Psoas muscle (tissue), 8 donors: ENCODE results near the gene PEPD. TPM values are rescaled to one million over a fixed set of nuclear protein-coding genes. Genes with fewer than 3 reads are reported as not detected.

ENCODE experiments used
- ATAC-seq, 4 donors: fragments of 200-7000 bp; cut with Tn5 transposase; one replicate each; pipeline ENCODE4 v1.9.1; 2020; ENCODE audit warnings: moderate library complexity in 3 of 4, mild to moderate bottlenecking in 2 of 4
- DNase-seq, 2 donors: peaks; one replicate each; pipeline ENCODE4 v3.0.0-alpha.2; 2020
- H3K27ac ChIP-seq: fragments of 200-600 bp; one replicate; pipeline ENCODE4 v1.8.0; 2022
- H3K27me3 ChIP-seq, 3 donors: fragments of 200-600 bp in 1 of 3; one replicate each; pipeline versions ENCODE4 v1.6.1 to v1.8.0; 2013 to 2022; ENCODE audit warnings: low read length in 2 of 3, mild to moderate bottlenecking in 2 of 3, moderate library complexity in 1 of 3; ENCODE audit not compliant: insufficient read depth in 3 of 3
- H3K36me3 ChIP-seq, 2 donors: fragments of 200-600 bp in 1 of 2; one replicate each; pipeline versions ENCODE4 v1.6.1 to v1.8.0; 2013 to 2022; ENCODE audit warnings: low read depth in 1 of 2, mild to moderate bottlenecking in 1 of 2, moderate library complexity in 1 of 2; ENCODE audit not compliant: insufficient read depth in 1 of 2
- H3K4me1 ChIP-seq: fragments of 200-600 bp; one replicate; pipeline ENCODE4 v1.8.0; 2022
- H3K4me3 ChIP-seq: fragments of 200-600 bp; one replicate; pipeline ENCODE4 v1.8.0; 2022; ENCODE audit warnings: mild to moderate bottlenecking
- H3K9me3 ChIP-seq: fragments of 200-600 bp; one replicate; pipeline ENCODE4 v1.8.0; 2022
- CTCF ChIP-seq: fragments of 200-600 bp; IDR thresholded peaks from one replicate; pipeline ENCODE4 v1.8.0; 2022; ENCODE audit warnings: antibody characterized with exemption
- WGBS, 3 donors: extraction: QIAGEN DNeasy Blood & Tissue Kit; methylation state at CpG; one replicate each; pipeline versions ENCODE4 v1.1.6 to v1.1.7; 2013; 5-methylcytosine and 5-hydroxymethylcytosine counted together
- intact Hi-C, 2 donors: fragments of 100-400 bp; cut with DNase I; formaldehyde crosslinking; loops; one replicate each; pipeline versions ENCODE4 v1.11.0 to v1.14.2; 2022
- polyA plus RNA-seq, 3 donors: library from polyadenylated mRNA; stranded (reverse); fragments of 200-250 nt; gene quantifications; one replicate each; pipeline ENCODE4 v1.2.3, GENCODE V29; 2013
- total RNA-seq, 4 donors: library from RNA; stranded (reverse); fragmentation: NEBNext Ultra II Directional in 2 of 4; extraction: Animal tissue kit (Norgen Biotek cat#: 25700) in 2 of 4; gene quantifications; one replicate each; pipeline versions ENCODE4 v1.2.1 to v1.2.4, GENCODE V29; 2021 to 2023
- donor health status: healthy with polysubstance abuse.
- donor health status: DM: no; HTN: no; CAD: no; lungs with moderate emphysema.
- donor health status: Bipolar disorder and iron deficiency.
- donor health status: healthy.
- donor health status: DM: yes; HTN: yes; CAD: no.
- donor health status: DM: no; HTN: no; CAD: no.
- donor health status: DM: no; HTN: no; CAD: no.
- donor health status: DM: yes; HTN: yes; CAD: no.

The PEPD gene
- total and polyA plus RNA-seq, 7 donors = 26.3 to 40.2 (median 35.1) TPM

- Histone ChIP-seq H3K36me3 (no peaks in the 10 kb centered on the region), H3K4me1 (peaks cover 40% of the 10 kb centered on the region), H3K9me3 (no peaks in the 10 kb centered on the region), H3K4me3 (peak within 1 kb of the TSS; percentile 87), H3K27ac (peak within 1 kb of the TSS; percentile 97), H3K27me3 (no peaks in the 10 kb centered on the region)
- intact Hi-C loops = loop anchor here (5.0 kb wide), 1 partner anchor 71 kb away; the partner anchor contains the start of gene CEBPA (in 2 of the 2)
- peak; percentile 35 for TF ChIP-seq CTCF
- ATAC-seq (peak; percentile 95 to 97 (median 96)), DNase-seq (peak; percentile 96 to 98)
- WGBS, 3 donors = 0 to 1% (median 0%) methylated on average over 78 to 118 of the region's 118 CpGs
These were observed 147.9 kb downstream of the PEPD start, which contains the start of gene CEBPG for GRCh38 chr19:33373453-33374235. TSS of gene CEBPG (plus strand) at chr19:33373709. CDS start at chr19:33379240, 5,531 bp downstream.

GRCh38 chr19:33370783-33371182 is 150.8 kb downstream of the PEPD start:
- intact Hi-C loops = loop anchor here (5.0 kb wide), 1 partner anchor 68 kb away; the partner anchor contains the start of gene CEBPA (in 2 of the 2)
- no peak overlapping the region for H3K4me3 ChIP-seq
- peaks cover 12% of the 10 kb centered on the region for H3K4me1 ChIP-seq
- no peak for DNase-seq
- no peaks in the 10 kb centered on the region for H3K9me3 ChIP-seq
- peaks cover 0 to under 1% (median 0%) of the 10 kb centered on the region in 3 donors for H3K27me3 ChIP-seq
- no peak for TF ChIP-seq CTCF
- H3K27ac ChIP-seq = peak overlapping the region; percentile 63
- H3K36me3 ChIP-seq = no peaks in the 10 kb centered on the region
- peak in 2 of 4 donors; percentile 5 to 41 for ATAC-seq
- 33 to 63% (median 46%) methylated on average over 4 of the region's 4 CpGs for WGBS, 3 donors

GRCh38 chr19:33368074-33368864 is 153.3 kb downstream of the PEPD start:
- DNase-seq = no peak
- H3K27me3 ChIP-seq = peaks cover 0 to 2% (median 0%) of the 10 kb centered on the region in 3 donors
- 55 to 71% (median 71%) methylated on average over 5 of the region's 5 CpGs for WGBS, 3 donors
- ATAC-seq = peak in 1 of 4 donors; percentile 43
- intact Hi-C loops = loop anchor here in 1 of 2 donors (5.0 kb wide), 1 partner anchor 41 kb away; no protein-coding TSS in a partner anchor
- no peaks in the 10 kb centered on the region for H3K9me3 ChIP-seq
- H3K4me1 ChIP-seq = no peaks in the 10 kb centered on the region
- no peak overlapping the region for H3K4me3 ChIP-seq
- no peak overlapping the region for H3K27ac ChIP-seq
- no peaks in the 10 kb centered on the region for H3K36me3 ChIP-seq
- no peak for TF ChIP-seq CTCF

GRCh38 chr19:33366897-33367296 is 154.7 kb downstream of the PEPD start:
- Histone ChIP-seq H3K27ac (no peak overlapping the region), H3K27me3 (peaks cover 0 to 2% (median 0%) of the 10 kb centered on the region in 3 donors), H3K36me3 (no peaks in the 10 kb centered on the region), H3K4me3 (no peak overlapping the region), H3K9me3 (no peaks in the 10 kb centered on the region), H3K4me1 (no peaks in the 10 kb centered on the region)
- no peak for TF ChIP-seq CTCF
- intact Hi-C loops = loop anchor here in 1 of 2 donors (5.0 kb wide), 1 partner anchor 40 kb away; no protein-coding TSS in a partner anchor
- 72 to 86% (median 84%) methylated on average over 5 of the region's 5 CpGs for WGBS, 3 donors
- DNase-seq = no peak
- no peak for ATAC-seq
